Measurements from ENCODE around the gene MPC1L.

The MPC1L gene

DNA sequence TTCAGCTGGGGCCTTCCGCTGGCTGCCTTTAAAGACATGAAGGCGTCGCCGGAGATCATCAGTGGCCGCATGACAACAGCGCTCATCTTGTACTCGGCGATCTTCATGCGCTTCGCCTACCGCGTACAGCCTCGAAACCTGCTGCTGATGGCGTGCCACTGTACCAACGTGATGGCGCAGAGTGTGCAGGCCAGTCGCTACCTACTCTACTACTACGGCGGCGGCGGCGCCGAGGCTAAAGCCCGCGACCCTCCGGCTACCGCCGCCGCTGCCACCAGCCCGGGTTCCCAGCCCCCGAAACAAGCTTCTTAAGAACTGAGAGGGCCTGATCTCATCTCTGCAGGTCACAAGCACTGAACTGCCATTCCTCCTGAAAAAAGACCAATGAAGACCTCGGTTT is 437 bp downstream of the MPC1L start:
- Histone ChIP-seq H3K36me3 (ENCODE audit: insufficient read depth, low read length) (peaks cover 12% of the 10 kb centered on the region), H3K27me3 (ENCODE audit: insufficient read depth, low read length, poor library complexity) (no peaks in the 10 kb centered on the region), H3K79me2 (ENCODE audit: insufficient read depth, low read length) (no peaks in the 10 kb centered on the region), H3K4me1 (ENCODE audit: insufficient read depth, low read length) (no peaks in the 10 kb centered on the region), H3K9me3 (ENCODE audit: insufficient read depth, low read length, severe bottlenecking) (no peaks in the 10 kb centered on the region), H4K20me1 (ENCODE audit: insufficient read depth, low read length) (no peaks in the 10 kb centered on the region), H3K4me3 (ENCODE audit: low read depth in 1 of 2, low read length in 2 of 2) (no peak overlapping the region), H3K27ac (ENCODE audit: low read length) (no peak overlapping the region), H3K9ac (ENCODE audit: low read depth, low read length) (no peak overlapping the region), H2AFZ (ENCODE audit: low read depth, low read length) (no peak overlapping the region), H3K4me2 (ENCODE audit: insufficient read depth, low read length) (no peak overlapping the region)
- ATAC-seq (ENCODE audit: insufficient read depth, low read depth) (no peak), DNase-seq (no peak)
- no peak for TF ChIP-seq CTCF (IDR thresholded peaks at IDR 0.05; ENCODE audit: borderline replicate concordance, extremely low read depth, low read length, poor library complexity, severe bottlenecking)
- TF ChIP-seq EZH2 (IDR thresholded peaks at IDR 0.05; ENCODE audit: borderline replicate concordance, low read depth, low read length, severe bottlenecking): no peak

DNA sequence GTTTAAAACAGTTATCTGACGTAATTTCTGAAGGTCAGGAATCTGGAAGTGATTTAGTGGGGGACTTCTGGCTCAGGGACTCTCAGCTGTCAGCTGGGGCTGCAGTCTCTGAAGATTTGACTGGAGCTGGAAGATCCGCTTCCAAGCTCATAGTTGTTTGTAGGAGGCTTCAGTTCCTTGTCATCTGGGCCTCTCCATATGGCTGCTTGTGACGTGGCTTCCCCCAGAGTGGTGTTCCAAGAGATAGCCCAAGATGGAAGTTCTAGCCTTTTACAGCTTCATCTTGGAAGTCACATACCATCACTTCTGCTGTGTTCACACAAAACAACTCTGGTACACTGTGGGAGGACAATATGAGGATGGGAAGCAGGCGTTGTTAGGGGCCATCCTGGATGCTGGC is 2.1 kb downstream of the MPC1L start:
- DNase-seq (no peak), ATAC-seq (ENCODE audit: insufficient read depth, low read depth) (no peak)
- Histone ChIP-seq H3K4me1 (ENCODE audit: insufficient read depth, low read length) (no peaks in the 10 kb centered on the region), H2AFZ (ENCODE audit: low read depth, low read length) (no peak overlapping the region), H3K4me3 (ENCODE audit: low read depth in 1 of 2, low read length in 2 of 2) (no peak overlapping the region), H3K9ac (ENCODE audit: low read depth, low read length) (no peak overlapping the region), H3K27ac (ENCODE audit: low read length) (no peak overlapping the region), H3K79me2 (ENCODE audit: insufficient read depth, low read length) (no peaks in the 10 kb centered on the region), H3K9me3 (ENCODE audit: insufficient read depth, low read length, severe bottlenecking) (no peaks in the 10 kb centered on the region), H3K36me3 (ENCODE audit: insufficient read depth, low read length) (peaks cover 24% of the 10 kb centered on the region), H3K4me2 (ENCODE audit: insufficient read depth, low read length) (no peak overlapping the region), H3K27me3 (ENCODE audit: insufficient read depth, low read length, poor library complexity) (no peaks in the 10 kb centered on the region), H4K20me1 (ENCODE audit: insufficient read depth, low read length) (no peaks in the 10 kb centered on the region)
- no peak for TF ChIP-seq EZH2 (IDR thresholded peaks at IDR 0.05; ENCODE audit: borderline replicate concordance, low read depth, low read length, severe bottlenecking)
- TF ChIP-seq CTCF (IDR thresholded peaks at IDR 0.05; ENCODE audit: borderline replicate concordance, extremely low read depth, low read length, poor library complexity, severe bottlenecking): no peak

- no peak for DNase-seq
- H3K9me3 ChIP-seq (ENCODE audit: insufficient read depth, low read length, severe bottlenecking): no peaks in the 10 kb centered on the region
- H3K4me3 ChIP-seq (ENCODE audit: low read depth in 1 of 2, low read length in 2 of 2): no peak overlapping the region
- H2AFZ ChIP-seq (ENCODE audit: low read depth, low read length): no peak overlapping the region
- no peak for TF ChIP-seq EZH2 (IDR thresholded peaks at IDR 0.05; ENCODE audit: borderline replicate concordance, low read depth, low read length, severe bottlenecking)
- TF ChIP-seq CTCF (IDR thresholded peaks at IDR 0.05; ENCODE audit: borderline replicate concordance, extremely low read depth, low read length, poor library complexity, severe bottlenecking): no peak
- no peak for ATAC-seq (ENCODE audit: insufficient read depth, low read depth)
- H3K27me3 ChIP-seq (ENCODE audit: insufficient read depth, low read length, poor library complexity): no peaks in the 10 kb centered on the region
- H3K4me1 ChIP-seq (ENCODE audit: insufficient read depth, low read length): no peaks in the 10 kb centered on the region
- peaks cover 50% of the 10 kb centered on the region for H3K36me3 ChIP-seq (ENCODE audit: insufficient read depth, low read length)
- H3K4me2 ChIP-seq (ENCODE audit: insufficient read depth, low read length): no peak overlapping the region
- no peaks in the 10 kb centered on the region for H4K20me1 ChIP-seq (ENCODE audit: insufficient read depth, low read length)
- no peak overlapping the region for H3K27ac ChIP-seq (ENCODE audit: low read length)
- H3K9ac ChIP-seq (ENCODE audit: low read depth, low read length): no peak overlapping the region
- no peaks in the 10 kb centered on the region for H3K79me2 ChIP-seq (ENCODE audit: insufficient read depth, low read length)
Measured at GRCh38 chrX:40628506-40628905, 5.3 kb downstream of the MPC1L start.

- peaks cover 84% of the 10 kb centered on the region for H3K36me3 ChIP-seq (ENCODE audit: insufficient read depth, low read length)
Measured at GRCh38 chrX:40632199-40632598, 9.0 kb downstream of the MPC1L start.

More at GRCh38 chrX:40632199-40632598, 9.0 kb downstream of the MPC1L start:
- Histone ChIP-seq H3K27me3 (ENCODE audit: insufficient read depth, low read length, poor library complexity) (no peaks in the 10 kb centered on the region), H3K4me1 (ENCODE audit: insufficient read depth, low read length) (no peaks in the 10 kb centered on the region), H4K20me1 (ENCODE audit: insufficient read depth, low read length) (no peaks in the 10 kb centered on the region), H3K9me3 (ENCODE audit: insufficient read depth, low read length, severe bottlenecking) (no peaks in the 10 kb centered on the region), H3K27ac (ENCODE audit: low read length) (no peak overlapping the region), H2AFZ (ENCODE audit: low read depth, low read length) (no peak overlapping the region), H3K4me2 (ENCODE audit: insufficient read depth, low read length) (no peak overlapping the region), H3K4me3 (ENCODE audit: low read depth in 1 of 2, low read length in 2 of 2) (no peak overlapping the region), H3K79me2 (ENCODE audit: insufficient read depth, low read length) (no peaks in the 10 kb centered on the region), H3K9ac (ENCODE audit: low read depth, low read length) (no peak overlapping the region)
- ATAC-seq (ENCODE audit: insufficient read depth, low read depth): no peak
- TF ChIP-seq CTCF (IDR thresholded peaks at IDR 0.05; ENCODE audit: borderline replicate concordance, extremely low read depth, low read length, poor library complexity, severe bottlenecking): no peak
- no peak for TF ChIP-seq EZH2 (IDR thresholded peaks at IDR 0.05; ENCODE audit: borderline replicate concordance, low read depth, low read length, severe bottlenecking)
- no peak for DNase-seq
